GM10266 (cell line): ENCODE results near the gene CDK5RAP2.

Experiments
- DNase-seq: peaks from one replicate; pipeline ENCODE4 v3.0.0; 2012; ENCODE audit errors: extremely low spot score
- TF ChIP-seq, protein P1 (sequence below): IDR thresholded peaks from 2 replicates; pipeline ENCODE4 v1.5.1; 2012; ENCODE audit warnings: mild to moderate bottlenecking, low read depth; ENCODE audit not compliant: control insufficient read depth, insufficient read depth; ENCODE audit errors: missing control alignments

Gene CDK5RAP2

DNA sequence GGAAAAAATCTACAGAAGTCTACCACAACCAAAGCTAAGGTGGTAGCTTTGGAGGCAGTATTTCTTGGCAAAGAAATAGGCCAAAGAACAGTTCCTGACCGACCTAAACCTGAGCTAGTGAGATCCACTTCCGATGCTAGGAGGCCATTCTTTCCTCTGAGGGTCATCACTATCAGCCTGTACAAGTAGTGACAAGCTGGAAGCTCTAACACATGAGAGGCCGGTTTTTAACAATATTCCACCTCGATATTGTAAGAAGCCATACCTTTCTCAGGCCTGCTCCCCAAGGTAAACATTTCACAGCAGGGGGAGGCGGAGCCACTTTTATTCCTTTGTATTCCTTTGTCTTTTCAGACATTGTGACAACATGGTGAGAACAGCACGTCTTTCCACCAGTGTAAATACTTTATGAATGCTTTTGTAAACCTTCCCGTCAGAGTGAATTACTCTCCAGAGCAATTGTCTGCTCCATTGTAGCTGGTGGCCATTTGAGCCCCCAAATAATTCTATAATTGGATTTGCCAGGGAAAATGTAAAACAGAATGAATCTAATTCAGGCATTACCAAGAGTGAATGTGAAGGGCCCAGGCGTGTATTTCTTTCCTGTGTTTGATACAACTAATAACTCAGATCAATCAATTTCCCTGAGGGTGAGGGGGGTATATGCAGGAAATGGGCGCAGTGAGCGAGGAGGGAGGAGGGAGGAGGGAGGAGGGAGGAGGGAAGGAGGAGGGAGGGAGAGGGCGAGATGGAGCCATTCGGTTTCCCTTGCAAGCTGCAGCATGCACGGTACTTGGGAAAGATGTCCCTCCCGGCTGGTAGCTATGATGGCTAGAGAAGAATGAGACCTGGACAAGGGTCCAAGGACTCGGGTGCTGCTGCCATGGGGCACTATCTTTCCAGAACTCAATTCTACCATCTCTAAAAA, 166.6 kb downstream of the CDK5RAP2 start:
- TF ChIP-seq, protein P1, sequence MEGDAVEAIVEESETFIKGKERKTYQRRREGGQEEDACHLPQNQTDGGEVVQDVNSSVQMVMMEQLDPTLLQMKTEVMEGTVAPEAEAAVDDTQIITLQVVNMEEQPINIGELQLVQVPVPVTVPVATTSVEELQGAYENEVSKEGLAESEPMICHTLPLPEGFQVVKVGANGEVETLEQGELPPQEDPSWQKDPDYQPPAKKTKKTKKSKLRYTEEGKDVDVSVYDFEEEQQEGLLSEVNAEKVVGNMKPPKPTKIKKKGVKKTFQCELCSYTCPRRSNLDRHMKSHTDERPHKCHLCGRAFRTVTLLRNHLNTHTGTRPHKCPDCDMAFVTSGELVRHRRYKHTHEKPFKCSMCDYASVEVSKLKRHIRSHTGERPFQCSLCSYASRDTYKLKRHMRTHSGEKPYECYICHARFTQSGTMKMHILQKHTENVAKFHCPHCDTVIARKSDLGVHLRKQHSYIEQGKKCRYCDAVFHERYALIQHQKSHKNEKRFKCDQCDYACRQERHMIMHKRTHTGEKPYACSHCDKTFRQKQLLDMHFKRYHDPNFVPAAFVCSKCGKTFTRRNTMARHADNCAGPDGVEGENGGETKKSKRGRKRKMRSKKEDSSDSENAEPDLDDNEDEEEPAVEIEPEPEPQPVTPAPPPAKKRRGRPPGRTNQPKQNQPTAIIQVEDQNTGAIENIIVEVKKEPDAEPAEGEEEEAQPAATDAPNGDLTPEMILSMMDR: no peak
- no peak for DNase-seq

DNA sequence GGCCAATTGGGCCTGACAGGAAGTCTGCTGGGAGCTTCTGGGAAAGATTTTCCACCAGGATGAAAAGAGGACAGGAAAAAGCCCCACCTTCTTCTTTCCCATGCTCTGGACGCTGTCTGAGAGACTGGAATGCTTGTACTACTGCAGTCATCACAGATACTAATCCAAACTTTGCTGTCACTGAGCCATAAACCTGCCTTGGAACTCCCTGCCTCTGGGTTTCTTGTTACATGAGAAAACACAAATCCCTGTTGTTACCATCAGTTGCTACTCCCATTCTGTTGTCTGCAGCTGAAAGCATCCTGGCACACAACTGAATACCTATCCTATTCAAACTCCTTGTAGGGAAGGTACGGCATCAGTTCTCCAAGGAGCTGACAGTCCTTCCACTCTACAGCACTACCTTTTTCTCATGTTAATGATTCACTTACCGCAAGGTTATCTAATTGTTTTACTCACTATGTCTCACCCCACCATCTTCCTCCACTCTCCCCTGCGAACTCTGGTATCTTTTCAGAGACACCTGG, 167.5 kb downstream of the CDK5RAP2 start:
- no peak for DNase-seq
- TF ChIP-seq, protein P1: no peak

DNA sequence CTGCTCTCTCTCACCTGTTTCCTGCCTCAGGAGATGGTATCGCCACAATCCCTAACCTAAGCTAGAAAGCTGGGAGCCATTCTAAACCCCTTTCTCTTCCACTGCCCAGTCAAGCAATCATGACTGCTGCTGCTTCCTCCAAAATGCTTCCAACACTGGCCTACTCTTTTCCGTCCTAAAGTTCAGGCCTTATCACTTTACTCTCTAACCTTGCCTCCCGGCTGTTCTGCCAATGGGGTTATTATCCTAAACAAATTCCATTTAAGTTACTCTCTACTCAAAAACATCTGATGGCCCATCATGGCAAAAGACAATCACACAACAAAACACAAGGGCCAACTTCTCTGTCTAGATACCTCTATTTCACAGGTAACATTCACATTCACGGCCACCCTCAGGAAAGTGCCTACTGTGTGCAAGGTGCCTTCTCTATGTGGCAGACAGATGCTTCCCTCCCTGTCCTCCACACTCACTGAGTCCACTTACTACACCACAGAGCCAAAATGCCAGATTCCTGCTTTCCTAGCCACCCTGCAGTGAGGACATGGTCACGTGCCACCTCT, 168.0 kb downstream of the CDK5RAP2 start:
- TF ChIP-seq, protein P1: no peak
- DNase-seq: no peak

DNA sequence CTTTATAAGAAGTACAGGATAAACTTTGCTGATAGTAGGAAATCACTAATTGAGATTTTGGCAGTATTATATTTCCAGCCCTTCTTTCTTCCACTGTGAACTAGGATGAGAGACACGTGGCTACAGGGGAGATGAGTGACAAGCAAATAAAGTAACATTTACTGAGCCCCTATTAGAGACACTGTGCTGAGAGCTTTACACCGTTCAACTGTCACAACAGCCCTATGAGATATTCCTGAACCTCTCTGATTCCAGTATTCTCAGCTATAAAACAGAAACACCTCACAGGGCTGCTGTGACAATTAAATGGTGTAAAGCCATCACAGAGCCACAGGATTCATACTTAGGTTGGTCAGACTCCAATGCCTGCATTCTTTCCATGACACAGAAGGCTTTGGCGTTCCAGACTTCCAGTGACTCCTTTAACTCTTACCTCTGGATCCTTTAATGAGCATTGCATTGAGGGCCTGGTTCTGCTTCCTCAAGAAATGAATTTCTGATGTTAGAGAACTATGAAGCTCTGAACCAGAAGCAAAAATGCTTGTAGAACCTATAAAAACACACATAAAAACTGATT, 169.0 kb downstream of the CDK5RAP2 start:
- DNase-seq: no peak
- TF ChIP-seq, protein P1: no peak

DNA sequence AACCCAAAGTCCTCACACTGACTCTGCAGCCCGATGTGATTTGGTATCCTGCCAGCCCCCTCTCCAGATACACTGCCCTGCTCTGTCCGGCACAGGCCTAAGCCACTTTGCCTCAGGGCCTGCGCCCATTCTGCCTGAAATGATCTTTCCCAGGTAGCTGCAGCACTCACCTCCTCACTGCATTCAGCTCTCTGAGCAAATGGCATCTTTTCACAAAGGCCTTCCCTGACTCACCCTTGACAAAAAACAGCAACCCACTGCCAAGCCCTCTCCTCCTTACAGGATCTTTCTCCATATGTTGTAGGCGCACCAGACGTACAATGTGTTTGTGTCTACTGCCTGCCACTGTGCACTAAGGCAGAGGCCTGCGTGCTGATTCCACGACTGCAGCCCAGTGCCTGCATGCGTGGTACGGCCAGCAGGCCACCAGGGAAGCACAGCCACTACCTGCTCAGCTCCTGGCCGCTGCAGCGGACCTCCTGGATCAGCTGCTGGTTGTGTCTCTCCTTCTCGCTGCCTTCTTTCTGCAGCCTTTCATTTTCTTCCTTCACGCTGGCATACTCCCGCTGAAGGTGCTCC, 171.2 kb downstream of the CDK5RAP2 start:
- TF ChIP-seq, protein P1: no peak
- DNase-seq: no peak

DNA sequence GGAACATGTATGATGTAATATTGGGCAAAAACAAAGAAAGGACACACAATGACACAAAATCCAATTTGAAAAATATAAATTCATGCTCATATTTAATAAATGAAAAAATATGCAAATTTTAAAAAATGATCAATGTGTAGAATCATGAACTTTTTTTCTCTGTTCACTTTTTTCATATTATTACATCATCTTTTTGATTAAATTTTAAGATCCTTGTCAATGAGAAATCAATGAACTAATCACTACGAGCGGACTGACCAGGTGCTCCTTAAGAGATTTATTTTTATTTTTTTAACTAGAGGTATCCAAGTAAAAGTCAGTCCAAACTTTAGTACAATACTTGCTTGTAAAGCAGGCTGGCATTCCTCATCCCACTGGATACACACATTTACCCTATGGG, 174.1 kb downstream of the CDK5RAP2 start:
- no peak for DNase-seq
- TF ChIP-seq, protein P1: no peak
